ENCODE results near the gene TUBAL3.

Gene TUBAL3

DNA sequence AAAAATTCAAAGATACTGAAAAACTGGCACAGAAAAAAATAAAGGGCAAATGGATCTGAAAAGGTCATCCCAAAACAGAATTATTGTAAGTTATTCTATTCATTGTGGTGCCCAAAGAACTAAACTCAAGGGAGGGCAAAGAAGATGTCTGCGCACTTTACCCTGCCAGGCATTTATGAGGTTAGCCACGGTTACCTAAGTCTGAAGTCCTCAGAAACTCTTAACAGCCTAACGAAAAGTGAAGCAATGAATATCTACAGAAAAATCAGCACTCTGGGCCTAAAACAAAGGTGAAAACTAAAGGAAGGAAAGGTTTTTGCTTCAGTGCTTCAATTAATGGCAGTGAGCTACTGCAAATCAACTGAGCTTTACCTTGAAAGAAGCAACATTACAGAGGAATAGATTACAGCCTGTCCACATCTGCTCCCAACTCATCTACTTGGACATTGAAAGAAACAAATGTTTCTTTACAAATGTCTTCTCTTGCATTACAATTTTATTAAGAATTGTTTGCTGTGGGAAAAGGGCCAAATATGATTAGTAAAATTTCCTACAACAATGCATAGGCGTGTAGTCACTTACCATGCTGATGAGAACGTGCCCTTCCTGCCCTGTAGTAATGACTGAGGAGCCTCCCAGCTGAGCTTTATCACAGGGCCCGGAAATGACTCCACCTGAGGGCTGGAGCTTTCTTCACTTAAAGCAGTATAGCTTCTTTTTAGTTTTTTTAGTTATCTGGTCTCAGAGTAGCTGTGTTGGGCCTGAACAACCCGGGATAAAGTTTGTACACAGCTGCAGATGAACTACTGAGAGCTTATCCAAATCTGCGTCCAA, at the start of gene TUBAL3:
TUBAL3 (minus strand) TSS at position 621 of the 834 bp plus-strand sequence; CDS start at position 585, 36 bp downstream.
- no peak within 1 kb of the TSS for H3K4me3 ChIP-seq (ENCODE audit: low read depth, low read length)

DNA sequence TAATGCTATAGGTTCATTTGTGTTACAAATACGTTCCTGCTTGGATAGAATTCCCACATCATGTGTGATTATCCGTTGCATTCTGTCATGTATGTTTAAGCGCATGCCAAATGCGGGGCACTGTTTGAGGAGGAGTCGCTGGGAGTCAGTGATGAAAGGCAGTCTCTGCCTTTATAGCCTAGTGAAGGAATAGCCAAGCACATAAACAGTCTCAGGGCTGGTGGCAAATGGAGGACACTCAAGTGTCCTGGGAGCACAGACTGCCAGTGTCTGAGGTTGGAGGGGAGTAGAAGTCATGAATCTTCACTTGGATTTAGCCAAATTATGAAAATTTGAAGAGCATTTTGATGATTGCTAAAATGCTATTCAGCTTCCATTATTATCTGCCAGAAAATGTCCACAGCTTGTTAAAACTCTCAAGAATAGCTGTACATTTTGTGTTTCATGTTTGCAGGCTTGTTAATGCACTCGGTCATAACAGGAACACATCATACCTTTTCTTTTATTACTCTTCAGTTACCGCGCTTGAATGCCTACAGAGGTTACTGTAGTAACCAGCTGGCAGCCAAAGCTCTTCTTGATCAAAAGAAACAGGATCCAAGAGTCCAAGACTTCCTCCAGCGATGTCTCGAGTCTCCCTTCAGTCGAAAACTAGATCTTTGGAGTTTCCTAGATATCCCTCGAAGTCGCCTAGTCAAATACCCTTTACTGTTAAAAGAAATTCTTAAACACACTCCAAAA, 49.3 kb upstream of the TUBAL3 start:
- H3K4me3 ChIP-seq (ENCODE audit: low read depth, low read length), result no peak overlapping the region

DNA sequence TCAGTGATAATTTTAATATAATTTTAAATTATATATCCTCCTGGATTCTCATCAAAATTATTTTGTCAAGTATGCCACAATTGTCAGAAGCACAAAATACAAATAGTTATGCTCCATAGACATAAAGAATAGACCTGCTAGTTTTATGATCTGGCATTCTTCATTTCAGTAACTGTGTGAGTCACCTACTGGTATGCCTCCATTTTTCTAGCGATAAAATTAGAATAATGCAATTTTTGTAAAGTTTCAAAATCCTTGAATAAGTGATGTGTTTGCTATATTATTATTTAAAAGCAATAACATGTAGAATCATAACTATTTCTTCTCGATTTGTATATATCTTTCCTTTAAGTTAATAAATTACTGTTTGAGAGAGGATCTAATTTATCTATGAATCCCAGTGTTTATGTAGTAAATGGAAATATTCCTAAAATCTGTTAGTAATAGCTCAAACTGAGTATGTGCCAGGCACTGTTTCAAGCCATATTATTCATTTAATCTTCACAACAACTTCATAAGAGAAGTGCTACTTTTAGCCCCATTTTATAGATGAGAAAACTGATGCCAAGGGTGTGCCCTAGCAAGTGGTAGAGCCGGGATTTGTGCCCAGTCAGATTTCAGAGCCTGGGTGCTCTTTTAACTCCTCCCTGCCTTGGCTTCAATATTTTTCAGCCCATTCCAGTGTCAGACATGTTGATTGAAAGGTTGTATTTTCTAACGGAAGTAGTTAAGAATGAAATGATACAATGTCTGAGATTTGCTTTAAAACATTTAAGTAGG, 46.2 kb upstream of the TUBAL3 start:
- no peak overlapping the region for H3K4me3 ChIP-seq (ENCODE audit: low read depth, low read length)

- no peak overlapping the region for H3K4me3 ChIP-seq (ENCODE audit: low read depth, low read length)
Measured at GRCh38 chr10:5449823-5450222, 45.2 kb upstream of the TUBAL3 start.

GRCh38 chr10:5449227-5449626, 44.6 kb upstream of the TUBAL3 start:
- no peak overlapping the region for H3K4me3 ChIP-seq (ENCODE audit: low read depth, low read length)

GRCh38 chr10:5448333-5449001, 43.8 kb upstream of the TUBAL3 start:
- H3K4me3 ChIP-seq (ENCODE audit: low read depth, low read length), result peak overlapping the region; percentile 56

GRCh38 chr10:5447611-5448071, 43.0 kb upstream of the TUBAL3 start:
- H3K4me3 ChIP-seq (ENCODE audit: low read depth, low read length), result peak overlapping the region; percentile 56

DNA sequence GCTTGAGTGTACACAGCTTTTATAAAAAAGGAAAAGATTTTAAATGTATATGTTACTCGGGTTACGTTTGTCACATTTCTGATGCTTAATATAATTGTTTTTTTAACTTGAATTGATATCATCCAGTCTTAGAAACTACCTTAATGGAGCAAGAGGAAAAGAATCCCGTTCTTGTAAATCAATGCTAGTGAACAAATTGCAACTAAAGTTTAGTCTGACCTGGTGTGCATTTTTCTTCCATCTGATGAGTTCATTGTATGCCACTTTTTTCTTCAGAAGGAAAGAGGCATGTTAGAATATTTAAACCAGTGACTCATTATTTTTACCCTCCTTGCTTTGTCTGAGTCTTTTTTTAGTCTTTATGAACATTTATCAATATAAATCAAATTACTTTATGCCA, 42.4 kb upstream of the TUBAL3 start:
- H3K4me3 ChIP-seq (ENCODE audit: low read depth, low read length), result peak overlapping the region; percentile 56

- peak overlapping the region; percentile 56 for H3K4me3 ChIP-seq (ENCODE audit: low read depth, low read length)
Measured at GRCh38 chr10:5446390-5446926, 41.8 kb upstream of the TUBAL3 start.

DNA sequence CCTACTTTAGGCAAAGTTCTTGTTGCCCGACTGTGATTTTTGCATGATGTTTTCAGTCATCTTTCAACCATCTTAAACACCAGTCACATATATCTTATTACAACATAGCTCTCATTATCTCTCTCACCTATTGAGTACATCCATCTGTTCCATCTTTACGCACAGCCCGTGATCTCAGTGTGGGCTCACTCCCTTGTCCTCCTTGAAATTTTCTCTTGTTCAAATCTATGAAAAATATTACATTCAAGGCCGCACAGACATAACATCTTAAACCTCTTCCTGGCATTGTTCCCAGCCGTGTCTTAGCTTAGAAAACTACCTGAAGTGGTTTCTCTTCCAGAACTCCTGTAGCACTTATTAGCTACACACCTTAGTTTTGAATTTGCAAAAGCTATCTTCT, 40.4 kb upstream of the TUBAL3 start:
- no peak overlapping the region for H3K4me3 ChIP-seq (ENCODE audit: low read depth, low read length)

DNA sequence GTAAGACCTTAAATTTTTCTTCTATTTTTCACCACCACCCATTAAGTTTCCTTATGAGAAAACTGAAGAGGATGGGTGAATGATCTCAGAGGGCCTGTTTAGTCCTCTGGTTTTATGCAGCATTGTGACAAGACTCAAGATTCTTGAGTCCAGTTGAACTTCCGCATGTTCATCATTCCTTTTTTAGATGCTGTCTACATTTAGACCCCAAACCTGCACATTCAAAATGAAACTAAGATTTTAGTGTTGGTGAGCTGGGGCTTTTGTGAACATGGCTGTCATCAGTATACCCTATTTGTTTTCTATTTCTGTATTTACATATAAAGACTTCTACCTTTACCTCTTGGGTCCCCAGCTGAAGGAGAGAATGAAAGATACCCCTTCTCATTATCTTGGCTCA, 38.8 kb upstream of the TUBAL3 start:
- no peak overlapping the region for H3K4me3 ChIP-seq (ENCODE audit: low read depth, low read length)

GRCh38 chr10:5442990-5443370, 38.4 kb upstream of the TUBAL3 start:
- H3K4me3 ChIP-seq (ENCODE audit: low read depth, low read length), result no peak overlapping the region

GRCh38 chr10:5442065-5442989, 37.7 kb upstream of the TUBAL3 start:
- no peak overlapping the region for H3K4me3 ChIP-seq (ENCODE audit: low read depth, low read length)

DNA sequence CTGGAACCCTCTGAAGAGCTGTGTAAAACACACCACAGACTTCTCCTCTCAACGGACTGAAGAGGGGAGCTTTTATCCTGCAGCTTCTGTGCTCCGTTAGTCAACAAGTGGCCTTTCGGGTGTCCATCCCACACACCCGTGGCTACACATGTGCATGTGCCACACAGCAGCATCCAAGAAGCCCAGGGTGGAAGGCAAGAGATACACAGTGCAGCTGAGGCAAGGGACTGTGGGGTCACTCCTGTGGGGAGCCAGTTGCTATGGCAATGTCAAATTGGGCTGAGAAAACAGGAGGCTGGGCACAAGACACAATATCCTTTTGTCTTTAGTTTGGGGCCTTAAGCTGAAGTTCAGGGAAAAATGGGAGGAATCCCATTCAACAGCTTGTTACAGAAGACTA, 36.5 kb upstream of the TUBAL3 start:
- H3K4me3 ChIP-seq (ENCODE audit: low read depth, low read length), result no peak overlapping the region

DNA sequence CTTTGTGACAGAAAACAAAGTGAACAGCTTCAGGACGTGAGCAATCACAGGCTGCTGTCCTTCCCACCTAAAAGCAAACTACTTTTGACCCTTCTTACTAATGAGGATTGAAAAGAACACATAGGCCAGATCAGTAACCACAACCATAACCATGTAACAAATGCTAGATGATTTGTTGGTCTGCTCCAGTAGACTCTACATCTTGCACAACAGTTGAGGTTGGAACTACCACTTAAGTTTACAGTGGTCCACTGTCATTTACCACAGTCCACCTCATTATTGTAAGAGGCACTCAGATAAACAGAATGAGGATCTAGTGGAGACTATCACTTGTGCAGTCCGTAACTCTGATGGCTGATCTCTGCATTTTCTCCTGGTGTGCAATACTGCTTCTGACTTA, 35.6 kb upstream of the TUBAL3 start:
- H3K4me3 ChIP-seq (ENCODE audit: low read depth, low read length), result no peak overlapping the region

- H3K4me3 ChIP-seq (ENCODE audit: low read depth, low read length), result no peak overlapping the region
Measured at GRCh38 chr10:5435328-5435727, 30.7 kb upstream of the TUBAL3 start.

DNA sequence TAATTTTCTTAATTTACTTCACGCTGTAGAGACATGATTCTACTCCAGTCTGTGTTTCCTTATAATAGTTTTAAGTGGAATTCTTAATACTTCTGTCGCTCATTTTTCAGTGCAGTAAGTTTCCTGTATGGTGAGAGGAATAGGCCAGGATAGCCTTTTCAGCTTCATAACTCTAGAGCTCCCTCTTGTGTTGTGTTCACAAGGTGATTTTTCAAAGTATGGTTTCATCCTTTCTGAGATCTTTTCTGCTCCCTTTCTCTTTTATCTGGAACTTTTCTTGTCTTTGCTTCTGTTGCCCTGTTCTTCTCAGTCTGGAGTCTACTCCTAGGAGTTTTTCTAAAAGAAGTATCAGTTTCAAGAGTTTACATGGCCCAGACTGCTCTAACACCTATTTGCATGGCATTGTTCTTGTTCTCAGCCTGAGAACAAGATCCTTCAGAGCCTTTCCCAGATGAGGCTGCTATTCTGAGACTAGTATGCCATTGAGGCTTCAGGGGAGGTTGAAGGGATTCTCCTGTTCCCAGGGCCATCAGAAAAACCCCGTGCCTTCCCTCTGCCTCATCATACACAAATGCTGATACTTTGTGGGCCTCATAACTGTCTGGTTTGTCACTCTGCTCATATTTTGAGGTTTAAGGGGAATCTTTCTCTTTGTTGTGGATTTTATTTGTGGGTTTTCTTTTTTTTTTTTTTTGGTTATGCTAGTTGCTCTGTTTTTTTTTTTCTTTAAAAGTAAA, 29.6 kb upstream of the TUBAL3 start:
- no peak overlapping the region for H3K4me3 ChIP-seq (ENCODE audit: low read depth, low read length)

GRCh38 chr10:5433182-5433581, 28.6 kb upstream of the TUBAL3 start:
- no peak overlapping the region for H3K4me3 ChIP-seq (ENCODE audit: low read depth, low read length)

DNA sequence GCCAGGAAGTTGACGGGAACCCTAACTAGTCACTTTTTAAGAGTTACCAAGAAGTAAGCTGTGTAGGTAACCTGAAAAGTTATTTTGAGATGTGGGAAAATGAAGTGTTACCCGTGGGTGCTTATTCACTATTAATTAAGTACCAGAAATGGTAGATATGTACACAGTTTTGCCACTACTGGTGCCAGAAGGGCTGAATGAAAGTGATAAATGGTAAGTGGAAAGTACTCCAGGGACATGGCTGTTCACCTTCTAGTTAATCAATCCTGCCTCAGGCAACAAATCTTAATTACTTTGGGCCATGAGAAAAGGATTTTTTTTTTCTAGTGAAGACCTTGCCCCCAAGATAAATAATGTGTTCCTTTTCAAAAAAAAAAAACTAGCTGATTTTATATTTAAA, 23.5 kb upstream of the TUBAL3 start:
- H3K4me3 ChIP-seq (ENCODE audit: low read depth, low read length), result no peak overlapping the region
